WTC11 (cell line): ENCODE measurements around the gene IFRD1. TPM values are rescaled to one million over a fixed set of nuclear protein-coding genes. Genes with fewer than 3 reads are reported as not detected.

Experiments
- ATAC-seq: fragments of 200-7000 bp; cut with Tn5 transposase; 2 replicates; pipeline ENCODE4 v1.10.0; 2021; ENCODE audit warnings: mild to moderate bottlenecking, moderate library complexity
- CTCF ChIA-PET: fragments of 300-600 bp; sonication (Branson Sonifier 250); formaldehyde crosslinking; loops from one replicate; lab custom pipeline; 2021; ENCODE audit warnings: antibody characterized with exemption; lab: Charles Lee
- POLR2A ChIA-PET: fragments of 350-600 bp; sonication (Branson Sonifier 250); formaldehyde crosslinking; loops from one replicate; lab custom pipeline; 2021; ENCODE audit warnings: antibody characterized with exemption; lab: Charles Lee
- DNase-seq: peaks from one replicate; pipeline ENCODE4 v3.0.0; 2021; ENCODE audit warnings: low spot score
- H3K27ac Mint-ChIP-seq: 2 replicates; pipeline ENCODE4 v1.8.0; 2021; ENCODE audit warnings: mixed read lengths
- H3K27me3 Mint-ChIP-seq: 2 replicates; pipeline ENCODE4 v1.8.0; 2021; ENCODE audit warnings: low read depth, mild to moderate bottlenecking, moderate library complexity, mixed read lengths
- H3K36me3 Mint-ChIP-seq: 2 replicates; pipeline ENCODE4 v1.8.0; 2021; ENCODE audit warnings: mixed read lengths
- H3K4me1 Mint-ChIP-seq: 2 replicates; pipeline ENCODE4 v1.8.0; 2022; ENCODE audit warnings: mixed read lengths
- H3K4me3 Mint-ChIP-seq: 2 replicates; pipeline ENCODE4 v1.8.0; 2021; ENCODE audit warnings: mild to moderate bottlenecking, moderate library complexity, mixed read lengths
- H3K9me3 Mint-ChIP-seq: 2 replicates; pipeline ENCODE4 v1.8.0; 2021; ENCODE audit warnings: mixed read lengths
- CREB1 ChIP-seq: sonication (generic); formaldehyde crosslinking; IDR thresholded peaks from 2 replicates; pipeline ENCODE4 v1.8.0; 2023; ENCODE audit warnings: mild to moderate bottlenecking, missing genetic modification reagents
- CREM ChIP-seq: sonication (generic); formaldehyde crosslinking; IDR thresholded peaks from 2 replicates; pipeline ENCODE4 v1.8.1; 2022; ENCODE audit warnings: mild to moderate bottlenecking, missing genetic modification reagents, moderate library complexity
- E2F5 ChIP-seq: sonication (generic); formaldehyde crosslinking; IDR thresholded peaks from 2 replicates; pipeline ENCODE4 v1.8.1; 2022; ENCODE audit warnings: mild to moderate bottlenecking, moderate library complexity, missing genetic modification reagents
- ESRRA ChIP-seq: sonication (generic); formaldehyde crosslinking; IDR thresholded peaks from 2 replicates; pipeline ENCODE4 v1.8.1; 2022; ENCODE audit warnings: mild to moderate bottlenecking, missing genetic modification reagents, borderline replicate concordance
- GTF2I ChIP-seq: fragments of 250-450 bp; sonication (Bioruptor Pico); conservative IDR thresholded peaks from 2 replicates; pipeline ENCODE4 v1.4.0; 2021; ENCODE audit warnings: mild to moderate bottlenecking
- NR2C2 ChIP-seq: sonication (generic); formaldehyde crosslinking; IDR thresholded peaks from 2 replicates; pipeline ENCODE4 v1.8.0; 2022; ENCODE audit warnings: mild to moderate bottlenecking, missing genetic modification reagents
- OVOL2 ChIP-seq: fragments of 250-450 bp; sonication (Bioruptor Pico); IDR thresholded peaks from 2 replicates; pipeline ENCODE4 v1.9.0; 2021; ENCODE audit warnings: mild to moderate bottlenecking, borderline replicate concordance
- TCF7 ChIP-seq: sonication (generic); formaldehyde crosslinking; IDR thresholded peaks from 2 replicates; pipeline ENCODE4 v1.8.0; 2022; ENCODE audit warnings: mild to moderate bottlenecking, low read depth, missing genetic modification reagents, moderate library complexity
- TEAD1 ChIP-seq: sonication (generic); formaldehyde crosslinking; IDR thresholded peaks from 2 replicates; pipeline ENCODE4 v1.8.0; 2022; ENCODE audit warnings: mild to moderate bottlenecking, missing genetic modification reagents
- ZNF396 ChIP-seq: fragments of 250-450 bp; sonication (Bioruptor Pico); IDR thresholded peaks from 2 replicates; pipeline ENCODE4 v1.8.0; 2021; ENCODE audit warnings: mild to moderate bottlenecking, moderate library complexity, borderline replicate concordance
- total RNA-seq: library from RNA; stranded (reverse); gene quantifications from 3 replicates; pipeline ENCODE4 v1.2.3, GENCODE V29; 2021
- TF ChIP-seq, protein P1 (sequence below): sonication (generic); formaldehyde crosslinking; IDR thresholded peaks from 2 replicates; pipeline ENCODE4 v1.8.1; 2023; ENCODE audit warnings: mild to moderate bottlenecking, missing genetic modification reagents, moderate library complexity
- TF ChIP-seq, protein P2 (sequence below): sonication (generic); formaldehyde crosslinking; IDR thresholded peaks from 2 replicates; pipeline ENCODE4 v1.8.0; 2022; ENCODE audit warnings: mild to moderate bottlenecking, missing genetic modification reagents
- TF ChIP-seq, protein P3 (sequence below): fragments of 250-450 bp; sonication (Bioruptor Pico); IDR thresholded peaks from 2 replicates; pipeline ENCODE4 v1.8.0; 2021; ENCODE audit warnings: mild to moderate bottlenecking
- TF ChIP-seq, protein P4 (sequence below): fragments of 250-450 bp; sonication (Bioruptor Pico); IDR thresholded peaks from 2 replicates; pipeline ENCODE4 v2.1.2; 2022; ENCODE audit warnings: mild to moderate bottlenecking, moderate library complexity

Gene IFRD1
- total RNA-seq, 1 experiment from 2014 or later, result 31.2 TPM

GRCh38 chr7:112521942-112522341 is 71.7 kb downstream of the IFRD1 start (continued):
- no peak for TF ChIP-seq OVOL2 (CRISPR knock-in tag)

- Mint-ChIP-seq H3K4me1 (no peaks in the 10 kb centered on the region), H3K27me3 (no peaks in the 10 kb centered on the region), H3K4me3 (no peak overlapping the region), H3K9me3 (peaks cover 9% of the 10 kb centered on the region), H3K36me3 (no peaks in the 10 kb centered on the region), H3K27ac (no peak overlapping the region)
- DNase-seq (no peak), ATAC-seq (no peak)
- ChIA-PET POLR2A (no interaction called here), CTCF (interaction anchor here (0.9 kb wide), 1 partner anchor 345 kb away, joined by 3 read pairs; no protein-coding TSS in a partner anchor)
- no peak for TF ChIP-seq CREM
- TF ChIP-seq TCF7 (CRISPR knock-in tag), result no peak
- TF ChIP-seq OVOL2 (CRISPR knock-in tag), result no peak
- TF ChIP-seq TEAD1 (CRISPR knock-in tag), result no peak
- TF ChIP-seq ESRRA (CRISPR knock-in tag), result no peak
- TF ChIP-seq, protein P1, sequence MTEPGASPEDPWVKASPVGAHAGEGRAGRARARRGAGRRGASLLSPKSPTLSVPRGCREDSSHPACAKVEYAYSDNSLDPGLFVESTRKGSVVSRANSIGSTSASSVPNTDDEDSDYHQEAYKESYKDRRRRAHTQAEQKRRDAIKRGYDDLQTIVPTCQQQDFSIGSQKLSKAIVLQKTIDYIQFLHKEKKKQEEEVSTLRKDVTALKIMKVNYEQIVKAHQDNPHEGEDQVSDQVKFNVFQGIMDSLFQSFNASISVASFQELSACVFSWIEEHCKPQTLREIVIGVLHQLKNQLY, result no peak
- TF ChIP-seq NR2C2 (CRISPR knock-in tag), result no peak
- TF ChIP-seq E2F5 (CRISPR knock-in tag), result no peak
- TF ChIP-seq, protein P2, sequence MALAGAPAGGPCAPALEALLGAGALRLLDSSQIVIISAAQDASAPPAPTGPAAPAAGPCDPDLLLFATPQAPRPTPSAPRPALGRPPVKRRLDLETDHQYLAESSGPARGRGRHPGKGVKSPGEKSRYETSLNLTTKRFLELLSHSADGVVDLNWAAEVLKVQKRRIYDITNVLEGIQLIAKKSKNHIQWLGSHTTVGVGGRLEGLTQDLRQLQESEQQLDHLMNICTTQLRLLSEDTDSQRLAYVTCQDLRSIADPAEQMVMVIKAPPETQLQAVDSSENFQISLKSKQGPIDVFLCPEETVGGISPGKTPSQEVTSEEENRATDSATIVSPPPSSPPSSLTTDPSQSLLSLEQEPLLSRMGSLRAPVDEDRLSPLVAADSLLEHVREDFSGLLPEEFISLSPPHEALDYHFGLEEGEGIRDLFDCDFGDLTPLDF (CRISPR knock-in tag), result no peak
- TF ChIP-seq ZNF396 (CRISPR knock-in tag), result no peak
- TF ChIP-seq, protein P3, sequence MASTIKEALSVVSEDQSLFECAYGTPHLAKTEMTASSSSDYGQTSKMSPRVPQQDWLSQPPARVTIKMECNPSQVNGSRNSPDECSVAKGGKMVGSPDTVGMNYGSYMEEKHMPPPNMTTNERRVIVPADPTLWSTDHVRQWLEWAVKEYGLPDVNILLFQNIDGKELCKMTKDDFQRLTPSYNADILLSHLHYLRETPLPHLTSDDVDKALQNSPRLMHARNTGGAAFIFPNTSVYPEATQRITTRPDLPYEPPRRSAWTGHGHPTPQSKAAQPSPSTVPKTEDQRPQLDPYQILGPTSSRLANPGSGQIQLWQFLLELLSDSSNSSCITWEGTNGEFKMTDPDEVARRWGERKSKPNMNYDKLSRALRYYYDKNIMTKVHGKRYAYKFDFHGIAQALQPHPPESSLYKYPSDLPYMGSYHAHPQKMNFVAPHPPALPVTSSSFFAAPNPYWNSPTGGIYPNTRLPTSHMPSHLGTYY (CRISPR knock-in tag), result no peak
- no peak for TF ChIP-seq GTF2I (CRISPR knock-in tag)
- no peak for TF ChIP-seq CREB1 (CRISPR knock-in tag)
- TF ChIP-seq, protein P4, sequence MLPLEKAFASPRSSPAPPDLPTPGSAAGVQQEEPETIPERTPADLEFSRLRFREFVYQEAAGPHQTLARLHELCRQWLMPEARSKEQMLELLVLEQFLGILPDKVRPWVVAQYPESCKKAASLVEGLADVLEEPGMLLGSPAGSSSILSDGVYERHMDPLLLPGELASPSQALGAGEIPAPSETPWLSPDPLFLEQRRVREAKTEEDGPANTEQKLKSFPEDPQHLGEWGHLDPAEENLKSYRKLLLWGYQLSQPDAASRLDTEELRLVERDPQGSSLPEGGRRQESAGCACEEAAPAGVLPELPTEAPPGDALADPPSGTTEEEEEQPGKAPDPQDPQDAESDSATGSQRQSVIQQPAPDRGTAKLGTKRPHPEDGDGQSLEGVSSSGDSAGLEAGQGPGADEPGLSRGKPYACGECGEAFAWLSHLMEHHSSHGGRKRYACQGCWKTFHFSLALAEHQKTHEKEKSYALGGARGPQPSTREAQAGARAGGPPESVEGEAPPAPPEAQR (CRISPR knock-in tag), result no peak
Observed at GRCh38 chr7:112523871-112524270, 73.6 kb downstream of the IFRD1 start.

Other genes with a start within 250 kb of the IFRD1 start
- 13.3 to 20.4 TPM (median 15.2 TPM) in 3 replicates for gene DOCK4, start 244.1 kb upstream of the IFRD1 start, total RNA-seq
- 18.3 to 22.5 TPM (median 20.6 TPM) in 3 replicates for gene ZNF277, start 243.8 kb upstream of the IFRD1 start, total RNA-seq
- 0.96 to 1.1 TPM (median 1.1 TPM) in 3 replicates for gene LSMEM1, start 30.5 kb downstream of the IFRD1 start, total RNA-seq